Stimulated activated CD8-positive, alpha-beta memory T cell treated with anti-CD3 and anti-CD28 coated beads, Interleukin-15, amount 100 ng/mL, for 24 hours (primary cell): ENCODE measurements around the gene GPR151.
A peak's percentile ranks its signal among the peaks of the same experiment; 100 is the strongest.
"Not testable (repeated sequence)": the region's sequence is repeated elsewhere in the genome, so short reads cannot be mapped to it uniquely, and the experiment has no call there.

ENCODE experiments used
- DNase-seq: peaks from one replicate; pipeline ENCODE4 v3.0.0-alpha.2; 2020; ENCODE audit warnings: low read depth

Gene GPR151

DNA sequence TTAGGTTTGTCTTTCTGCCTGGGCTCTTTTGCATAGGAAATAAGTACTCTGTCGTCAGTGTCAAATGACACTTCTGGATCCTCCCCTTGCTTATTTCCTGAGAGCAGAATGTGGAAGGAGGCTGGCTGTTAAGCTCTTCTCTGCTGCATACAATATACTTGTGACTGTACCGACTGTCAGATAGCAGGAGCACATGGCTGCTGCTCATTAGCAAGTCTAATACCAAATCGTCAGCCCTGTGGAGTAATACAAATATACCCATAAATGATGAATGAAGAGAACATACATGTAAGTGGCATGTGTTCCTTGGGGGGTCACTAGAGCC, at the start of gene GPR151:
TSS of gene GPR151 (minus strand) at position 40 of the 325 bp plus-strand sequence. CDS start 77 bp downstream, outside the sequence.
- no peak for DNase-seq

DNA sequence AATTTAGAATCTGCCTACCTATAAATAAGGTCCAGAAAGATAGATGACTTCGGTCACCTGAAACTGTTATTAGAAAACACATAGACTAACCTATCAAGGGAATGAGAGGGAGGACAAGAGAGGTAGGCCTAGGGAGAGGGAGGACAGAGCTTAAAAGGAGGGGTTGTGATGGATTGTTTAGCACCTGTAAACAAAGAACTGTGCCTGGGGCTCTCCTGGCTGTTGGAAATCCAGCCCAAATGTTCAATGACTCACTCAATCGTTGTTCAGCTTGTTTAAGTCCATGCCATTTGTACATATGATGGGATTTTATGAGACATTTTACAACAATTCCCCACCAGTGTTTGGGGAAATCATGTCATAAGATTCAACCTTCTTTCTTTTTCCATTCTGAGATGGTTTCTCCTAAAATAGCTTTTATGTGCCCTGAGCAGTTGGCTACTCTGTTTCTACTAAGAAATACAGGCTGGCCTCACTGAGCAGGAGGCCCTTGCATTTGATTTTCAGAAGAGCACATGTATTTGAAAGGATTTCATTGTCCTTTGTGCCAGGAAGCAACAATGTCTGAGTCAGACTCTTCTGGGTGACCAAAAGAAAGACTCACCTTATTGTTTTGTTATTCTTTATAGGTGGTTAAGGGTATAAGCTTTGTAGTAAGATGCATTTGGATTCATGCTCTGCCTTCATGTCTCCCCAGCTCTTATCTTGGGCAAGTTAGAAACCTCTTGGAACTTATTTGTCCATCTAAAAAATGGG, 48.2 kb upstream of the GPR151 start:
- no peak for DNase-seq

DNA sequence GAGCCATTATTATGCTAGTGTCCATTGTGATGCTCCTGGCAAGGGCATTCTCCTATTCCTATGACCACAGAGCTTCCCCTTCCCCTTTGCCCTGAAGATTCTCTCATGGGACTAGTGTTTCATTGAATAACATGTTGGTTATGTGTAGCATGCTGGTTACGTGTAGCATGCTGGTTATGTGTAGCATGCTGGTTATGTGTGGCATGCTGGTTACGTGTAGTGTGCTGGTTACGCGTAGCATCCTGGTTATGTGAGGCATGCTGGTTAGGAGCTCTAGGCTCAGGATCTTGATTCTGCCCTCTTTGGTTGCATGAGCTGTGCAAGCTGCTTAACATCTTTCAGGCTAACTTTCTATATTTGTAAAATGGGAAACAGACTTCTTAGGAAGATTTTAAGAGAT, 46.5 kb upstream of the GPR151 start:
- no peak for DNase-seq

DNA sequence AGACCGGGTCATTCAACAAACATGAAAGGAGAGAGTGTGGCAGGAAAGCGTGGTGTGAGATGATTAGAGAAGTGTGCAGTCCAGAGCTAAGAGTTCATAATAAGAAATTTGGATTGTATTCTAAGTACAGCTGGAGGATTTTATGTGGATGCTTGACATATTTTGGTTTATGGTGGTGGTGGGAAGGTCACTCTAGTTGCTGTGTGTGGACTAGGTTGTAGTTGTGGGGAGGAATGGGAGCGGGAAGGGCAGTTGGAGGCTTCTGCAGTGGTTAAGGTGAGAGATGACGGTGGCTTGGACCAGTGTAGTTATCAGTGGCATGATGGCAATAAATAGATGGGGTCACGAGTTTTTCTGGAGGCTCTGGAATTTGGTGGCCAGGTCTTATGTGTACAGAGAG, 45.7 kb upstream of the GPR151 start:
- DNase-seq = no peak

DNA sequence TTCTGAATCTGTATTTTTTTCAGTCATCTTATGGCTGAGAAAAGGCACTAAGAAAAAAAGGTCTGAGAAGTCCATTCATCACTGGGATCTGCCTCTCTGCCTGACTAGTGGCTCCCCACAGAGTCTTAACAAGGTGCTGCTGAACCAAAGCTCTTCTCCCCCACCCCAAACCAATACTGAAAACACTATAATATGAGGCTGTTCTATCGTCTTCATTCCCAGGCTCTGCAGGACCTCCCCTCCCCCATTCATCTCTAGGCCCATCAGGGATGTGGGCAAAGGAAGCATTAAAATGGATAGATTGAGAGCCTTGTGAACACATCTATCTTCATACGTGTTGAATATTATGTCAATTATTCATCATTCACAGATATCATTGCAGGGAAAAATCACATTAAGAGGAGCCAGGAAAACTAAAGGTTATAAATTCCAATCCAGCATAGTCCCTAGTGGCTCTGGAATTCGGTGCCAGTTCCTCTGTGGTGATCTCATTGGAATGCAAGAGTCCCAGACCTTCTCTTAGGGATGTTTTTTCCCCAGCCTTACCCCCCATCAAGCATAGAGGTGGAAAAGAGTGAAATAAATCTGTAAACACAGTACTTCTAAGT, 44.3 kb upstream of the GPR151 start:
- no peak for DNase-seq

DNA sequence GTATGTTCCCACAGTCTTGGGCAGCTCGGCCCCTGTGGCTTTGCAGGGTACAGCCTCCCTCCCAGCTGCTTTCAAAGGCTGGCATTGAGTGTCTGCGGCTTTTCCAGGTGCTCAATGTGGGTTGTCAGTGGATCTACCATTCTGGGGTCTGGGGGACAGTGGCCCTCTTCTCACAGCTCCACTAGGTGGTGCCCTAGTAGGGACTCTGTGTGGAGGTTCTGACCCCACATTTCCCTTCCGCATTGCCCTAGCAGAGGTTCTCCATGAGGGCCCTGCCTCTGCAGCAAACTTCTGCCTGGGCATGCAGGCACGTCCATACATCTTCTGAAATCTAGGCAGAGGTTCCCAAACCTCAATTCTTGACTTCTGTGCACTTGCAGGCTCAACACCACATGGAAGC, 40.9 kb upstream of the GPR151 start:
- not testable (repeated sequence) for DNase-seq

DNA sequence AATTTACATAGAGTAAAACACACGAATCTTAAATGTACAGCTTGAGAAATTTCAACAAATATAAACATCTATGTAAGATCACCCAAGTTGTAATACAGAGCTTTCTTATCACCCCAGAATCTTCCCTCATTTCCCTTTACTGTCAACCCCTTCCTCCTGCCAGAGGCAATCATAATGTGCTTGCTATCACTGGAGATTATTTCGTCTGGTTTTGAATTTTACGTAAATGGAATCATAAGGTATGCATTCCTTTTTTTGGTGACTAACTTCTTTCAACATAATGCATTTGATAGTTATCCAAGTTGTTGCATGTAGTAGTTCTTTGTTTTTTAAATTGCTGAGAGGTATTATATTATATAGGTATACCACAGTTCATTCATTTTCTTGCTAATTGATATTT, 37.5 kb upstream of the GPR151 start:
- no peak for DNase-seq

DNA sequence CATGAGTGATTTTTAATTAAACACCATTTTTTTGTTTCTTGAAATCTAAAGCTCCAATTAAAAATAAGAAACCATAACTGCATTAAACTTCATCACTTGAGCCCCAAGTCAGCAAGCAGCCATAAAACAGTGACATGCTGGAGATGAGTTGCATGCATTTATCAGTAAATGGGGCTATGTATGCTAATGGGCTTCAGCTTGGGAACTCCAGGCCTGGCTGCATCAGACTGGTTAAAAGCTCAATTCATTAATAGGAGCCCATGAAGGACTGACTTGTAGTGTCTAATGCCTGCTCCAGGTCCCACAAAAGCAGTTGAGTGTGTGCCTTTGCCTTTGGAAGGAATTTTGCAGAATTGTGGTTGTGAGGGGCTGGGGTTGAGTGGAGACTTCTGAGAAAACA, 33.6 kb upstream of the GPR151 start:
- DNase-seq = no peak

DNA sequence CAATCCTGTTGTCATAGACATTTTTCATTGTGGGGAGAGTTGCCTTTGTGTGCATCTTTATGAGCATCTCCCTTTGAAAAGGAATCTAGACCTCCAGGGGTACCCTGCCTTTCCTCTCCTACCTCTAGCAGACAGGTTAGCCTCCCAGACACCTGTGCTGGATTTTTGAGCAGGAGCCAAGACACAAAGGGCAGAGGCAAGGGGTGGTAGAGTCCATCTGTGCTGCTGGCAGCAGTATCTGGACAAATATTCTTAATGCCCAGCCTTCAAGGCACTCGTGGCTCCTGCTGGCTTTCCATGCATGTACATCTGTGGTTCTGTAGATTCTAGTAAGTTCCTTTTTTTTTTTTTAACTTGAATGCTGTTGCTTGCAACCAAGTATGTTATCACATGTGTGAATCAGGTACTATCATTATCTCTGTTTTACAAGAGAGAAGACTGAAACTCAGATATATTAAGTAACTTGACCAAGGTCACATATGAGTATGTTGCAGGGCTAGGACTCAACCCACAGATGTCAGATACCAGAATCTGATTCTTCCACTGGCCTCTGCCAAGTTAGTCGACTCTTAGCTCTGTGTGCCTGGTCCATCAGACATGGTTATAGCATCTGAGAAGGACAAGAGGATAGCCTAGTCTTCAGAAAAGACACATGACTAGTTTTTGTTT, 32.9 kb upstream of the GPR151 start:
- DNase-seq = no peak

DNA sequence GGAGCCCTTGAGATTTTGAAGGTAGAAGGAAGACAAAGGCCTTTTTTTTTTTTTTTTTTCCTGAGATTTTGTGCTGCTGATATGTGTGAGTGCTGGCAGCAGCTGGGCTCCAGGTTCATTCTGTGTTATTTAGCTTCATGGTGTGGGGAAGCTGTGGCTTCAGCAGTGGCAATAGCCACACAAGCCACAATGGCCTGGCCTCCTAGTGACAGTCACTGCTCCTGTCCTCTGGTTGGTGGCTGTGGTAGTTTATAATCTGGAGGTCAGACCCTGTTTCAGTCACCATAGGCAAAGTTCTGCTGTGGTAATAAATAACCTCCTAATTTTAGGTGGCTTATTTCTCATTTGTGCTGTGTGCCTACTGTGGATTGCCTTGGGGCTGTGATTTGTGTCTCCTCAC, 28.2 kb upstream of the GPR151 start:
- no peak for DNase-seq

DNA sequence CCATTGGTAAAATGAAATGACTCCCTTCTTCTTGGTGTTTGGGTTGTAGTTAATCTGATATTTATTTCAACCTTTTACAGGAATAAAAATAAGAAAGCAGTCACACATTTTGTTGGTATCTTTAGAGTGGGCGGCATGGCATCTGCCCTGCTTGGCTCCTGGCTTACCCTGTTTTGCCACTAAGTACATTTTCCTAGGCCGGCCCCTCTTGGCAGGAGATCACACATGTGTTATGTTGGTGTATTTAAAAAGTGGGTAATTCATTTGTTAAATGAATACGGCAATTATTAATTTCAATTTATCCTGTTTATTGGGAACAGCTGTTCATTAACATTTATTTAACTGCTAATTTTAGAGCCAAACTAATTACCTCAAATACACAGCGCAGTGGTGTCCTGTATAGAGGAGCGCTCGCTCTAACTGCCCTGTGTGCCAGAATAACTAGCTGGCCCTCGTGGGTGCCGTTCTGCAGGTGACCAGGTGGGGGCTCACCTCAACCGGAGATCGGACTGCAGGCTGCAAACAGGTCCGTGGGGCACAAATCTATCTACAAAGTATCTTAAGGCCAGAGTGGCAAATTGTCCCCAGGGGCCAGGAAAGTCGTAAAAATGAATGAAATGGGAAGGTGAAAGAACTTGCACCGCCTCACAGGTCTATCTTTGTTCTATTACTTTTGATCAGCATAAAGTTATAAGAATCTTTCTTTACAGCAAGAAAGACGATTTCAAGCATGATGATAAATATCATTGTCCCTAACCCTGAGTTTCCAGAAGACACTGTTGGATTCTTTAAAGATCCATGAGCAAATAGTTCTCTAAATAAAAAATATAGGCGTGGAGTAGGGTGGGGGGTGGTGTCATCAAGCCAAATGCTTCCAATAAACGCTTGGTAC, 26.2 kb upstream of the GPR151 start:
- peak; percentile 41 for DNase-seq

DNA sequence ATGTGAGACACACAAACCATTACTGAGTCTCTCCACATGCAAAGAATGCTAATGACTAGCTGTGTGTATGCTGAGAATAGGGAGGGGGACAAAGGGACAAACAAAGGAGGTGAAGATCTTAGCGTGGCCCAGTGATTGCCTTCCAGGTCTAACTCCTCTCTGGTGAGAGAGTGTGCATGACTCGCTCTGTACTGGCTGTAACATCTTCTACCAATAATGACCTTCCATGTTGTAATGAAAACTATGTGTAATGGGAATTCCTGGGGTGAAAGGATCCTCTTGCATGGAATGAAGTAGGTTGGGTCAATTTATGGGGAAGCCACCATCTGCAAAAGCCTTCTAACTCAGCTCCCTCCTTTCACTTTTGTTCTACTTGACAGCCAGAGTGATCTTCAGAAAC, 24.4 kb upstream of the GPR151 start:
- DNase-seq = no peak

DNA sequence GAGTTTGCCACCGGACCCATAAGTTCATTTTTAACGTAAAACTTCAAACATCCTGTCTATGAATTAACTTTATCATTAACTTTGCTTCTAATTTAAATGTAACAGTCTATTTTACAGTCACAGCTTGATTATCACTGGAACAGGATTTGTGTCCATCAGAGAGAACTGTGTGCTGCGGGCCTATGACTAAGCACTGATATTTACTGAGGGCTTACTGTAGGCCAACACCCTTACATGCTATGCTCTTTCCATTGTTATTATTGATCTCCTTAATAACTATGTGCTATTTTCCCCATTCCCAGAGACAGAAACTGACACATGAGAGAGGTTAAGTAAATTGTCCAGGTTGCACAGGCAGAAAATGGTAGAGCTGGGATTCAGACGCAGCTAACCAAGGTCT, 24.0 kb upstream of the GPR151 start:
- no peak for DNase-seq

DNA sequence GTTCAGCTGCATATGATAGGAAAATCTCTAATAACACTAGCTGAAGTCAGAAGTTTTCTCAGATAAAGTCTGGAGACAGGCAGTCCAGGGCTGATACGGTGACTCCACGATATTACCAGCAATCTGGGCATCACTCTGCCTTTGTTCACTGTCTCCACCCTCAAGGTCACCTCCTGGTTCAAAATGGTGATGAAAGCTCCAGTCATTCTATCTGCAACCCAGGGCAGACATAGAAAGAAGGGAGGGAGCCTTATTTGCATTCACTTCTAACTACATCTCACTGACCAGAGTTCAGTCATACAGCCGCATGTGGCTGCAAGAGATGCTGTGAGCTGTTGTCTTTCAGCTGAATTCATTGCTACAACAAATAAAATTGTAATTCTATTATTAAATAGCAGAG, 22.4 kb upstream of the GPR151 start:
- no peak for DNase-seq

DNA sequence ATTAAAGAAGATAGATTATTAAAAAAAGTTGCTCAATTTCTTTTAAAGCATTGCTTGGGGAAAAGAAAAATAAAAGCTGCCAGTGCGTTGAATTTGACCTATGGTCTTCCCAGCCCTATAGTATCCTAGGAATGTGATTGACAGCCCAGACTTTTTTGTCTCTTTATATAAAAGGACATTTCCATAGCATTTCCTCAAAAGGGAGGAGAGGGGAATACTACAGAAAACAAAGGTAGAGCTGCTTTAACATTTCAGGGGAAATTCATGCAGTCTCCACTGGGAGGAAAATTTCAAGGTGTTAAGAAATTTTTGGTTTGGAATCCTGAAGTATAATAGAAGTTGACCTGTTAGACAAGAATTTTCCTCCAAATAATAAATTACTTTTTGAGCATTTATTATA, 17.9 kb upstream of the GPR151 start:
- DNase-seq = no peak

DNA sequence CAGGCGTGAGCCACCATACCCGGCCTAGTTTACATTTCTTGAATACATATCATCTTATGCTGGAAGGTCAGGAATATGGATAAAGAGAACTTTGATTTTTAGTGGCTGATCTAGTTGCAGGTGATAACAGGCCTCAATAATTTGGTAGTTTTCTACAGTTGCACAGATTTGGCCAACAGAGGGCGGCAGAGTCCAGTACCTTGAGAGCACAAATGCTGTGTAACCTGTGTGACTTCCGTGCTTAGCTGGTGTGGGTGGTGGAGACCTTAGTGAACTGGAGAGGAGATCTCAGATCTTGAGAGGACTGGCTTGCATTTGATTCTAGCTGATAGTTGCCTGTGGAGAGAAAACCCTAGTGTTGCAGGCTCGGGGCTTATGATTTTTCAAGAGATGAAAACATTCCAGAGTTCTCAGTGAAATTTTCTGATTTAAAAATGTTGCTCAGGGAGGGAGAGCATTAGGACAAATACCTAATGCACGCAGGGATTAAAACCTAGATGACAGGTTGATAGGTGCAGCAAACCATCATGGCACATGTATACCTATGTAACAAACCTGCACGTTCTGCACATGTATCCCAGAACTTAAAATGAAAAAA, 17.4 kb upstream of the GPR151 start:
- peak; percentile 39 for DNase-seq

DNA sequence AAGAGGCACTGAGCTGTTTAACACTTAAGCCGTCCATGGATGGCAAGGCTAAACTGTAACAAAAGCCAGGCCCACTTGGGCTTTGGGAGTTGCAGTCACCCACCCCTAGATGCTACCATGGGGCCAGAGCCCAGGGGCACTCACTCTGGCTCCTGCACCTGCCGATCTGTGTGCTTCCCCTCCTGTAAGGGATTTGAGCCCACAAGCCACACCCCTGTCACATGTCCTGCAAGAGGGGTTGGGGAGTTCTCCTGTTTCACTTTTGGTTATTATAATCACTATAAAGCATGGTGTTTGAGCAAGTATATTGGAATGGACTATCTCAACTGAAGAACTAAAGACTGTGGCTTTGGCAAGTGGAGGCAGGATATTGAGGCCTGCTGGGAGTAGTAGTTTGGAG, 14.0 kb upstream of the GPR151 start:
- no peak for DNase-seq

DNA sequence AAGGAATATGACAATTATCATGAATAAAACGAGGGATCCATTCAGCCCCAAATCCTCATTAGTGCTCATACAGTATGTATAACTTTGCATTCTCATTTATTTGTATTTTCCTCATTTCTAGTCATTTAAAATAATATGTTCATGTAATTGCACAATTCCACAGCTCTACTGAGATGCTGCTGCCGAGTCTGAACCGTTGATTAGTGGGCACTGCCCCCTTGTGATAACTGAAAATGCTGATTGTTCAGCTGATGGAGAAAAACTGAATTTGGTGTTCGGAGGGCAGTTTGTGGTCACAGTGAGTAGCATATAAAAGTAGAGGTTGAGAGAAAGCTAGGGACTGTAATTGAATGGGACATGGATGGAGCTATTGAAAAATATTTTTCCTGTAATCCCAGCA, 12.2 kb upstream of the GPR151 start:
- DNase-seq = no peak

DNA sequence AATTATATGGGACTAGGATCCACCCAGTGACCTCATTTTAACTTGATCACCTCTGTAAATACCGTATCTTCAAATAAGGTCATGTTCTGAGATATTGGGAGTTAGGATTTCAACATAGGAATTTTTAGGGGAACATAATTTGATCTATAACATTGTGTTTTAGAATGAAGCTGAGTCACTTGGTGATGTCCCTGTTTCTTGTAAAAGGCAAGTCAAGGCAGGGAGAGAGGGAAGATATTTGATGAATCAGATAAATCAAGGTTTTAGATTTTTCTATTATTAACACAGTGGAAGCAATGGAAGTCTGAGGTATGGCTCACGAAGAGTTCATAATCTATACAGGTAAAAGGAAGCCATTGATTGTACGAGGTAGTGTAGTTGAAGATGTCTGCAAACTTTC, 11.8 kb upstream of the GPR151 start:
- DNase-seq = no peak

DNA sequence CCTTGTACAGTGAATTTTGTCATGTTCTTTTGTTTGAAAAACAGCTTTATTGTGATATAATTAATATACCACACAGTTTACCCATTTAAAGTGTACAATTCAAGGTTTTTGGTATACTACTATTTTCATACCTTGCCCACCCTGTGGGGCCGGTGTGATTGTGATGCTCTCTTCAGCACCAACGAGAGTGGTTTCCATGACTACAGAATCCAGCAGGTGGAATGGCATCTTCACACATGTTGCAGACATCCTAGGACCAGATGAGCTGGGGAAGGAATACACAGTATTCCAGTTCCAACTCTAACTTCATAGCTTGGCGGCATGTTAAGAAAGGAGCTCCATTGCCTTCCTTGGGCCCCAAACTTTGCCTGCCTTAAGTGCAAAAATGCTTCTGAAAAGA, 7.7 kb upstream of the GPR151 start:
- no peak for DNase-seq

DNA sequence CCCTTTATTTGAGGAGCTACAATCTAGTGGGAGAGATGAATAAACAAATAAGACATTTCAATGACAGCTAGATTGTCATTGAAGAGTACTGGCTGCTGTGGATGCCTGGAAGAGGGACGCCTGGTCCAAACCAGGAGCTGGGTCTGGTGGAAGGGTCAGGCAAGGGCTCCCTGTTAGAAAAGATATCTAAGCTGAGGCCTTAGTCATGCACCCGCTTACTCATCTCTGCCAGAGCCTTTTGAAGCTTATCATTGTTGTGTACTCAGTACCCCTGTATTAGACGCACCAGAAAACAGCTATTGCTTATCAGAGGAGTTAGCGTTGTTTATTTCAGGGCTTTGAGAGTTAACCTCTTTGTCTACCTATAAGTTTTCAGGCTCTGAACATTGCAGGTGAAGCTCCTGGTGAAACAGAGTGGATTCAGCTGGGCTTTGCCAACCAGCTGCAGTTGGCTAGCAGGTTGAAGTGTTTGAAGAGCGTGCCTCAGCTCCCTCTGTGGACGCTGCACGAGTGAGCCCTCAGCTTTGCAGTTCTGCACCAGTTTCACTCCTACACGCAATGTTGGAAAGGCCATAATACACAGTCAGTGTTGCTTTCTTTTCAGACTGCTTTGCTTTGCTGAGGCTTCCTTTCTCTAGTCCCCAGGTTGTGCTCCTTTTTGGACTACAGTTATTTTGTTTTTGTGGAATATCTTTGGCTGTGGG, 5.6 kb upstream of the GPR151 start:
- DNase-seq = no peak

DNA sequence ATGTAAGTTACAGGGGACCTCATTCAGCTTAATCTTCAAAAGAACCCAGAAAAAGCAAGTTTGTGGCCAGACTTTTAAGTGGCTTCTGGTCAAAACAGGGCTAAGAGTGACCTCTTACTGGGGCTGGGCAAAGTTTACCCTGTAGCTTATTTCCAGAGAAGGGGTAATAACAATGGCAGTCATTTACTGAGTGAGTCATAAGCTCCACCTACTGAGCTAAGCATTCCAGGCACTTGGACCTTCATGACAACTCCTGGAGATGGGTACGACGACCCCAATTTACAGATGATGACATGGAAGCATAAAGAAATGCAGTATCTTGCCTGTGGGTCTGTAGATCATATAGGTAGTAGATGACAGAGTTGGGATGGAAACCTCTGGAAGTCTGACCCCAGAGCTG, 4.7 kb upstream of the GPR151 start:
- no peak for DNase-seq
